HCT116 (cell line): ENCODE measurements around the gene HSPBAP1. TPM values are rescaled to one million over a fixed set of nuclear protein-coding genes. Genes with fewer than 3 reads are reported as not detected.

ENCODE experiments used
- ATAC-seq: fragments of 200-7000 bp; cut with Tn5 transposase; 2 replicates; pipeline ENCODE4 v1.9.1; 2020; ENCODE audit warnings: mild to moderate bottlenecking, moderate library complexity
- BruUV-seq: library from RNA; stranded (reverse); fragments of 400-500 nt; replicated peaks from 2 replicates; lab custom pipeline; 2021; lab: Mats Ljungman, UMichigan
- CTCF ChIA-PET: fragments of 300-600 bp; sonication (Branson Sonifier 250); formaldehyde crosslinking; loops from one replicate; lab custom pipeline; 2021; ENCODE audit warnings: antibody characterized with exemption; lab: Charles Lee
- POLR2A ChIA-PET: fragments of 300-600, 350-600 bp; sonication (Branson Sonifier 250); formaldehyde crosslinking; loops from one replicate; lab custom pipeline; 2021; ENCODE audit warnings: antibody characterized with exemption; lab: Charles Lee
- RAD21 ChIA-PET, 2 experiments: fragments of 300-600 bp; sonication (Branson Sonifier 250); formaldehyde crosslinking; loops; one replicate each; lab custom pipeline; 2023; ENCODE audit warnings: low total read pairs in 2 of 2; ENCODE audit not compliant: uncharacterized antibody in 2 of 2, unreplicated experiment in 2 of 2, low non-redundant PET in 1 of 2; lab: Charles Lee
- DNase-seq: peaks from one replicate; pipeline ENCODE4 v3.0.0-alpha.2; 2010; ENCODE audit warnings: low read depth, low spot score
- H2AFZ ChIP-seq: fragments of 200-600 bp; shearing (Covaris generic), sonication (generic); 2 replicates; pipeline ENCODE4 v1.6.1; 2017; ENCODE audit warnings: low read depth, mixed run types, mixed read lengths, antibody characterized with exemption, low read length; ENCODE audit not compliant: poor library complexity, severe bottlenecking
- H3K27ac ChIP-seq: 2 replicates; pipeline ENCODE4 v1.5.1; 2012; ENCODE audit warnings: low read depth, low read length
- H3K27me3 ChIP-seq: fragments of 200-600 bp; sonication (generic); 2 replicates; pipeline ENCODE4 v1.6.1; 2016; ENCODE audit warnings: mixed run types, low read length, mixed read lengths; ENCODE audit not compliant: insufficient read depth
- H3K36me3 ChIP-seq, 2 experiments: fragments of 200-500 bp in 1 of 2; fragments of 200-600 bp in 1 of 2; sonication (Bioruptor generic) in 1 of 2; sonication (generic) in 1 of 2; 2 replicates each; pipeline versions ENCODE4 v1.5.1 to v1.6.1; 2014 to 2016; ENCODE audit warnings: low read length in 2 of 2, inconsistent platforms in 1 of 2, mixed read lengths in 1 of 2, mixed run types in 1 of 2; ENCODE audit not compliant: insufficient read depth in 2 of 2, control insufficient read depth in 1 of 2
- H3K4me1 ChIP-seq, 2 experiments: fragments of 200-600 bp in 1 of 2; sonication (generic) in 1 of 2; 2 replicates each; pipeline versions ENCODE4 v1.5.1 to v1.6.1; 2012 to 2017; ENCODE audit warnings: low read length in 2 of 2, inconsistent platforms in 1 of 2, mild to moderate bottlenecking in 1 of 2, mixed read lengths in 1 of 2, mixed run types in 1 of 2, moderate library complexity in 1 of 2; ENCODE audit not compliant: insufficient read depth in 2 of 2, control insufficient read depth in 1 of 2
- H3K4me2 ChIP-seq: fragments of 200-600 bp; sonication (generic); 2 replicates; pipeline ENCODE4 v1.6.1; 2017; ENCODE audit warnings: mixed run types, low read length, mixed read lengths
- H3K4me3 ChIP-seq, 2 experiments: fragments of 200-600 bp in 1 of 2; sonication (generic) in 1 of 2; replicated peaks in 1 of 2; 2 replicates each; pipeline ENCODE4 v1.5.1; 2011 to 2016; ENCODE audit warnings: low read length in 2 of 2, control low read depth in 1 of 2, low read depth in 1 of 2, mild to moderate bottlenecking in 1 of 2, mixed read lengths in 1 of 2, mixed run types in 1 of 2
- H3K79me2 ChIP-seq: fragments of 200-600 bp; sonication (generic); 2 replicates; pipeline ENCODE4 v1.6.1; 2017; ENCODE audit warnings: mild to moderate bottlenecking, mixed run types, low read length, moderate library complexity, mixed read lengths; ENCODE audit not compliant: insufficient read depth
- H3K9ac ChIP-seq: fragments of 200-600 bp; sonication (generic); 2 replicates; pipeline ENCODE4 v1.6.1; 2016; ENCODE audit warnings: low read length, mixed read lengths
- H3K9me2 ChIP-seq: fragments of 200-600 bp; sonication (generic), shearing (Covaris generic); 2 replicates; pipeline ENCODE4 v1.6.1; 2017; ENCODE audit warnings: mixed run types, mild to moderate bottlenecking, moderate library complexity; ENCODE audit not compliant: insufficient read depth
- H3K9me3 ChIP-seq, 2 experiments: fragments of 200-500 bp in 1 of 2; fragments of 200-600 bp in 1 of 2; sonication (Bioruptor generic) in 1 of 2; sonication (generic) in 1 of 2; 2 replicates each; pipeline ENCODE4 v1.6.1; 2014 to 2017; ENCODE audit warnings: low read length in 2 of 2, mixed read lengths in 2 of 2, inconsistent platforms in 1 of 2, low read depth in 1 of 2, mild to moderate bottlenecking in 1 of 2, mixed run types in 1 of 2, moderate library complexity in 1 of 2; ENCODE audit not compliant: control insufficient read depth in 1 of 2, insufficient read depth in 1 of 2
- H4K20me1 ChIP-seq: fragments of 200-600 bp; sonication (generic), shearing (Covaris generic); 2 replicates; pipeline ENCODE4 v1.6.1; 2017; ENCODE audit warnings: mixed run types, mild to moderate bottlenecking, moderate library complexity; ENCODE audit not compliant: insufficient read depth
- ATF3 ChIP-seq: IDR thresholded peaks from 2 replicates; pipeline ENCODE4 v1.6.1; 2012
- CBX3 ChIP-seq: IDR thresholded peaks from 2 replicates; pipeline ENCODE4 v1.6.1; 2012; ENCODE audit warnings: low read depth
- CEBPB ChIP-seq: IDR thresholded peaks from 2 replicates; pipeline ENCODE4 v1.6.1; 2012; ENCODE audit warnings: low read depth
- ELF1 ChIP-seq: IDR thresholded peaks from 2 replicates; pipeline ENCODE4 v1.6.1; 2012; ENCODE audit warnings: low read depth, borderline replicate concordance
- FOSL1 ChIP-seq: IDR thresholded peaks from 2 replicates; pipeline ENCODE4 v1.6.1; 2012; ENCODE audit warnings: low read depth
- JUND ChIP-seq: IDR thresholded peaks from 2 replicates; pipeline ENCODE4 v1.6.1; 2012
- POLR2AphosphoS5 ChIP-seq: IDR thresholded peaks from 2 replicates; pipeline ENCODE4 v1.6.1; 2011; ENCODE audit warnings: mild to moderate bottlenecking, low read depth, low read length, moderate library complexity
- SIN3A ChIP-seq: IDR thresholded peaks from 2 replicates; pipeline ENCODE4 v1.6.1; 2012; ENCODE audit warnings: low read depth
- SRF ChIP-seq: IDR thresholded peaks from 2 replicates; pipeline ENCODE4 v1.6.1; 2012; ENCODE audit warnings: low read depth
- YY1 ChIP-seq: IDR thresholded peaks from 2 replicates; pipeline ENCODE4 v1.6.1; 2011; ENCODE audit warnings: low read length, low read depth, moderate library complexity, mild to moderate bottlenecking; ENCODE audit not compliant: insufficient replicate concordance; ENCODE audit errors: extremely low read depth
- ZFX ChIP-seq: fragments of 450-650 bp; IDR thresholded peaks from 2 replicates; pipeline ENCODE4 v1.6.1; 2017
- ZNF274 ChIP-seq: fragments of 200-500 bp; sonication (Bioruptor generic); IDR thresholded peaks from 2 replicates; pipeline ENCODE4 v1.6.1; 2014; ENCODE audit warnings: mild to moderate bottlenecking, low read depth, low read length, inconsistent platforms
- intact Hi-C: fragments of 100-400 bp; cut with micrococcal nuclease; formaldehyde crosslinking; loops from 2 replicates; pipeline ENCODE4 v1.10.0; 2022
- total RNA-seq: library from RNA; stranded (reverse); gene quantifications from one replicate; pipeline ENCODE4 v1.2.1, GENCODE V29; 2021; ENCODE audit not compliant: unreplicated experiment

Gene HSPBAP1
- total RNA-seq, 1 experiment from 2014 or later, result 6.6 TPM

GRCh38 chr3:122800706-122801237, 7.1 kb upstream of the HSPBAP1 start:
- Histone ChIP-seq H3K9me3 (no peaks in the 10 kb centered on the region), H3K4me1 (peaks cover 0 to 3% of the 10 kb centered on the region in 2 experiments; a peak in 2 of 4 replicates), H3K36me3 (no peaks in the 10 kb centered on the region), H3K27ac (no peak overlapping the region), H3K9ac (no peak overlapping the region), H3K9me2 (no peaks in the 10 kb centered on the region), H3K4me3 (no peak overlapping the region), H4K20me1 (no peaks in the 10 kb centered on the region), H3K4me2 (no peak overlapping the region), H3K79me2 (0 out of 2 replicates have a peak, but pooled peaks cover under 1% of the 10 kb centered on the region), H3K27me3 (no peaks in the 10 kb centered on the region), H2AFZ (no peak overlapping the region)
- ChIA-PET CTCF (no interaction called here), POLR2A (no interaction called here), RAD21 (no interaction called here)
- BruUV-seq, result no TSS peak
- no peak for TF ChIP-seq SIN3A
- no peak for TF ChIP-seq CBX3
- TF ChIP-seq ATF3, result no peak
- TF ChIP-seq YY1, result no peak
- ATAC-seq (no peak), DNase-seq (no peak)
- intact Hi-C loops, result no loop called here

- no peak overlapping the region for H3K4me2 ChIP-seq
- no peaks in the 10 kb centered on the region for H3K36me3 ChIP-seq
- ChIA-PET CTCF (no interaction called here), POLR2A (no interaction called here), RAD21 (no interaction called here)
- no peak overlapping the region for H3K9ac ChIP-seq
- no peak overlapping the region for H3K27ac ChIP-seq
- ATAC-seq, result no peak
- H3K4me1 ChIP-seq, result peaks cover 0 to 8% of the 10 kb centered on the region in 2 experiments; a peak in 2 of 4 replicates
- H4K20me1 ChIP-seq, result no peaks in the 10 kb centered on the region
- no peaks in the 10 kb centered on the region for H3K9me3 ChIP-seq
- TF ChIP-seq SRF (no peak), POLR2AphosphoS5 (no peak), CBX3 (no peak), CEBPB (no peak), ZNF274 (no peak), ELF1 (no peak), JUND (no peak), ATF3 (no peak), ZFX (no peak), FOSL1 (no peak)
- H2AFZ ChIP-seq, result no peak overlapping the region
- no peaks in the 10 kb centered on the region for H3K9me2 ChIP-seq
- H3K79me2 ChIP-seq, result 0 out of 2 replicates have a peak, but pooled peaks cover 3% of the 10 kb centered on the region
- BruUV-seq, result no TSS peak
- no peak overlapping the region for H3K4me3 ChIP-seq
- intact Hi-C loops, result no loop called here
- H3K27me3 ChIP-seq, result no peaks in the 10 kb centered on the region
- DNase-seq, result no peak
These were observed 6.4 kb upstream of the HSPBAP1 start for GRCh38 chr3:122800031-122800430.
